HG03108 (cell line): ENCODE results near the gene KLHL22.
"Not testable (repeated sequence)": the region's sequence is repeated elsewhere in the genome, so short reads cannot be mapped to it uniquely, and the experiment has no call there.

Experiments
- ATAC-seq: cut with Tn5 transposase; IDR thresholded peaks from one replicate; pipeline ENCODE4 v1.9.1; 2021; ENCODE audit warnings: moderate library complexity; ENCODE audit not compliant: unreplicated experiment

Gene KLHL22

GRCh38 chr22:20471126-20471833, 24.3 kb downstream of the KLHL22 start:
- ATAC-seq = no peak

- ATAC-seq = not testable (repeated sequence)
Observed at GRCh38 chr22:20470525-20470924, 25.1 kb downstream of the KLHL22 start.

- ATAC-seq = no peak
Observed at GRCh38 chr22:20469110-20469868, 26.3 kb downstream of the KLHL22 start.

GRCh38 chr22:20466659-20467379, 28.8 kb downstream of the KLHL22 start:
- no peak for ATAC-seq

DNA sequence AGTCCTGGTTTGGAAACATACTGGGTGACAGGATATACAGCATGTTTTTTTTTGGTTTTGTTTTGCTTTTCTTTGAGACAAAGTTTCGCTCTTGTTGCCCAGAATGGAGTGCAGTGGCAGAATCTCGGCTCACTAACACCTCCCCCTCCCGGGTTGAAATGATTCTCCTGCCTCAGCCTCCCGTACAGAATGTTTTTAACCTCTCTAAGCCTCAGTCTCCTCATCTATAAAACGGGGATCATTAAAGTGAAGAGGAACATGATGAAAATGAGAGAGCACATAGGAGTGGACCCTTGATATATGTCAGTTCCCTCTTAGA, 29.9 kb downstream of the KLHL22 start:
- no peak for ATAC-seq

GRCh38 chr22:20464912-20465758, 30.5 kb downstream of the KLHL22 start:
- no peak for ATAC-seq

- ATAC-seq = no peak
Observed at GRCh38 chr22:20464096-20464614, 31.4 kb downstream of the KLHL22 start.

DNA sequence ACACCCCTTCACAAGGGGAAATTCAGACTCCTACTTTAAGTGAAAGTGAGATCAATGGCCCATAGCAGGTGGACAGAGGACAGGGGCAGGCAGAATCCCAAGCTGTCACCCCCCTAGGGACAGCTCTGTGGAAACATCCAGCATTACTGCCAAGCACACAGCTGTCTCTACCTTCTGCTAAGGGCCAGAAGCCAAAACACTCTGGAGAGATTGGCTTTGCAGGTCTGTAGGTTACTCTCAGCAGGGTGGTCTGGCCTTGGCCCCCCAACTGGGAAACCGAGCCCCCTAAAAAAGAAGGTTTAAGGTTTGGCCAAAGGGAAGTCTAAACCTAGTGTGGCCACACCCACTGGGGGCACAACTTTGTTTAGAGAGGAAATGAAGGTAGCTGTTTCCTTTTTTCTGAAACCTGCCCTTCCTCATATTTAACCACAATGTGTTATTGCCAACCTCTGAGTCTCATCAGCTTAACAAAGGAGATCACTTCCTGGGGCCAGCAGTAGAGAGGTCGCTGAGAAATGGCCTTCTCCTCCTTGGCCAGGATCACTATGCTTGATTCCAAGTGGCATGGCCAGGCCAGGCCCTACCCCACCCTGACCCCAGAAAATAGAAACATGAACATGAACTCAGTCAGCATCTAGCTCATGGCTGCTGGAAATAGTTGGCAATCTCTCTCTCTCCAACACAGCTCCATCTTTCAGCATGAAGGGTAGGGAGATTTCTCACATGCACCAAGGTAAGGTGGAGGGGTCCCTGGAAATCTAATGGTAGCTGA, 32.1 kb downstream of the KLHL22 start:
- ATAC-seq = no peak

- ATAC-seq = no peak
Observed at GRCh38 chr22:20459862-20460261, 35.7 kb downstream of the KLHL22 start.

GRCh38 chr22:20459152-20459542, 36.4 kb downstream of the KLHL22 start:
- no peak for ATAC-seq

DNA sequence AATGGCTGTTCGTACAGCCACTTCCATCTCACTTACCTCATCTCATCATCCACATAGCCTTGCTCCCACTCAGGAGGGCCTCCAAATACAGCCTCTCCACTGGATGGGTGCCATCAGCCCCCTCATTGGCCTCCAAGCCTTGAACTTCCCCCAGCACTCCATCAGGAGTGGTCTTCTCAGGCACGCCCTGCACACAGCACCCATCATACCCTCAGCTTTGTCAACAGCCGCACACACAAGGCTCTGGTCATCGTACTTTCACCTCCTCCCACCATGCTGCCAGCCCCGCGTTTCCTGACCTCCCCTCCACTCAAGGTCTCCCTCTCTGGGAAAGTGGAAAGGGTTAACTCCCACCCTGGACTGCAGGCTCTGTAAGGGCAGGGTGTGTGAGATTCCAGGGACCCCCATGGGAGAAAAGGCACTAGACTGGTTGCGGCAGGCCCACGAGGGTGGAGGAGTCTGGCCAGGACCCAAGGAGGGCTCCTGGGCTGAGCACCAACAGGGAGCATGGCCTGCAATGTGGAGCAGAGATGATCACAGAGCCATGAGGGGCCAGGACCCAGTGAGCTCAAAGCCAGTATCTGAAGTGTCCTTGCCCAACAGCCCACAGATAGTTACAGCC, 37.0 kb downstream of the KLHL22 start:
- ATAC-seq = no peak

DNA sequence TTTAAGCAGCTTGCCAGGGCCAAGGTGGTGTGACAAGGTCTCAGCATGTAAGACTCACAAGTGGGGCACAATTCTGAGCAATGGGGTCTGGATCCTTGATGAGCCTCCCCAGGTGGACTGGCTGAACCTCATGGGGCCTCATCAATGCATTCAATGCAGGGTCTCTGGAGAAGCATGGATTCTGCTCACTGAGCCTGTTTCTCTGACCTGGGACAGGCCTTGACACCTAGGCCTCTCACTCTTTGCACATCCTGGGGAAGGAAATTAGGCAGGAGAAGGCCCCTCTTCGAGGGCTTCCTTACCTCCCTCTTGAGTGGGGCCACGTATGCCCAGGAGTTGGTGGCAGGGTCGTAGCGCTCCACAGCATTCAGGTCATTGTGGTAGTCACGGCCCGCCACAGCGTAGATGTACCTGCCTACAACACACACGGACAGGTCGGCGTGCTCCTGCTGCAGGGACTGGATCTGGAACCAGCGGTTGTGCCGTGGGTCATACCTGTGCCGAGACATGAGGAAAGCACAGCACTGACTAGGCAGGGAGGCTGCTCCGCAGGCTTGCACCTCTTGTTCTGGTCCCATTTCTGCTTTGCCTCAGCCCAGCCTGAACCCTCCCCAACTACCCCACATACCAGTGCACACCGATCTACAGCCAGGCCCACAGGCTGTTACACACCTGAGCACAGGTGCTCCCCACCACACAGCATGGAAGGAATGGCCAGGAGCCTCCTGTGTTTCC, 37.9 kb downstream of the KLHL22 start:
- no peak for ATAC-seq

- no peak for ATAC-seq
Observed at GRCh38 chr22:20456722-20457076, 38.9 kb downstream of the KLHL22 start.

GRCh38 chr22:20456064-20456721, 39.4 kb downstream of the KLHL22 start:
- peak; percentile 65 for ATAC-seq

- ATAC-seq = no peak
Observed at GRCh38 chr22:20455709-20456063, 39.9 kb downstream of the KLHL22 start.

GRCh38 chr22:20453222-20453621, 42.4 kb downstream of the KLHL22 start:
- no peak for ATAC-seq

DNA sequence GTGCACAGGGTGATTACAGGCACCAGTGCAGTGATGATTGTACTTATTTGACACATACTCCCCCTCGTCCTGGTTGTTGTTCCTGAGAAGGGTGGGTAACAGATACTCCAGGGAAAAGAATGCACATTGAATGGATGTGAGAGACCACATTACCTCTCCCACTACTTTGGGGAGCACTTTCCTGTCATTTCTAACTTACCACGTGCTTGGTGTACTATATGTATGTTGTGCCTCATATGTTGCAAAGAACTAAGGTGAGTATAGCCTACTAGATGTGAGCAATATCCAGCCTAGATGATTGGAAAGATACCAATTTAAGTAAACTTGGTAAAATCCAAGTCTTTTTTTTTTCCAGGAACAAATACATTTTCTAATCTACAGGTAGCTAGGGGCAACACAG, 43.7 kb downstream of the KLHL22 start:
- ATAC-seq = no peak

DNA sequence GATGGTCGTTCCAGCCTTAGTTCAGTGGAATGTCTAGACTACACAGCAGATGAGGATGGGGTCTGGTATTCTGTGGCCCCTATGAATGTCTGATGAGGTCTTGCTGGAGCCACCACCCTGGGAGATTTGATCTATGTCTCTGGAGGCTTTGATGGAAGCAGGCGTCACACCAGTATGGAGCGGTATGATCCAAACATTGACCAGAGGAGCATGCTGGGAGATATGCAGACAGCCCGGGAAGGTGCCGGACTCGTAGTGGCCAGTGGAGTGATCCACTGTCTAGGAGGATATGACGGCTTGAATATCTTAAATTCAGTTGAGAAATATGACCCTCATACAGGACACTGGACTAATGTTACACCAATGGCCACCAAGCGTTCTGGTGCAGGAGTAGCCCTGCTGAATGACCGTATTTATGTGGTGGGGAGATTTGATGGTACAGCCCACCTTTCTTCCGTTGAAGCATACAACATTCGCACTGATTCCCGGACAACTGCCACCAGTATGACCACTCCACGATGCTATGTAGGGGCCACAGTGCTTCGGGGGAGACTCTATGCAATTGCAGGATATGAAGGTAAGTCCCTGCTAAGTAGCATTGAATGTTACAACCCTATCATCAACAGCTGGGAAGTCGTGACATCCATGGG, 44.3 kb downstream of the KLHL22 start:
- ATAC-seq = not testable (repeated sequence)
